Loucy (cell line): ENCODE measurements around the gene SERPINB1.

Source experiments
- H2AFZ ChIP-seq: fragments of 200-600 bp; sonication (generic); 2 replicates; pipeline ENCODE4 v1.6.0; 2016; ENCODE audit warnings: antibody characterized with exemption, mild to moderate bottlenecking, low read length, moderate library complexity
- H3F3A ChIP-seq: fragments of 200-600 bp; 2 replicates; pipeline ENCODE4 v1.6.0; 2016; ENCODE audit warnings: antibody characterized with exemption, low read depth, mild to moderate bottlenecking
- H3K27me3 ChIP-seq: fragments of 200-600 bp; sonication (generic); 2 replicates; pipeline ENCODE4 v1.6.1; 2014; ENCODE audit warnings: low read length, mild to moderate bottlenecking; ENCODE audit not compliant: insufficient read depth, poor library complexity, severe bottlenecking
- H3K36me3 ChIP-seq: fragments of 200-600 bp; sonication (generic); 2 replicates; pipeline ENCODE4 v1.6.1; 2016; ENCODE audit warnings: low read length; ENCODE audit not compliant: insufficient read depth
- H3K4me1 ChIP-seq: fragments of 200-600 bp; sonication (generic); 2 replicates; pipeline ENCODE4 v1.5.1; 2014; ENCODE audit warnings: low read length, mild to moderate bottlenecking; ENCODE audit not compliant: insufficient read depth, poor library complexity, severe bottlenecking
- H3K4me2 ChIP-seq: fragments of 200-600 bp; sonication (generic); 2 replicates; pipeline ENCODE4 v1.6.0; 2014; ENCODE audit warnings: antibody characterized with exemption, low read length, low read depth, mild to moderate bottlenecking; ENCODE audit not compliant: poor library complexity, severe bottlenecking
- H3K4me3 ChIP-seq: fragments of 200-600 bp; sonication (generic); 2 replicates; pipeline ENCODE4 v1.5.1; 2014; ENCODE audit warnings: low read length, mild to moderate bottlenecking, mixed read lengths; ENCODE audit not compliant: poor library complexity, severe bottlenecking
- H3K79me2 ChIP-seq: fragments of 200-600 bp; sonication (generic); 2 replicates; pipeline ENCODE4 v1.6.1; 2014; ENCODE audit warnings: low read length; ENCODE audit not compliant: insufficient read depth
- H3K9ac ChIP-seq: fragments of 200-600 bp; sonication (generic); 2 replicates; pipeline ENCODE4 v1.6.0; 2014; ENCODE audit warnings: mild to moderate bottlenecking, low read depth, low read length, moderate library complexity; ENCODE audit not compliant: poor library complexity, severe bottlenecking
- H3K9me2 ChIP-seq: fragments of 200-600 bp; sonication (generic); replicated peaks from 2 replicates; pipeline ENCODE4 v1.6.1; 2016; ENCODE audit warnings: low read depth, low read length, mixed read lengths
- H3K9me3 ChIP-seq: fragments of 200-600 bp; sonication (generic); 2 replicates; pipeline ENCODE4 v1.6.1; 2014; ENCODE audit warnings: mild to moderate bottlenecking, antibody characterized with exemption, low read length, low read depth; ENCODE audit not compliant: insufficient read depth
- H4K20me1 ChIP-seq: fragments of 200-600 bp; sonication (generic); 2 replicates; pipeline ENCODE4 v1.6.0; 2014; ENCODE audit warnings: antibody characterized with exemption, low read length, mild to moderate bottlenecking; ENCODE audit not compliant: insufficient read depth, poor library complexity, severe bottlenecking
- CTCF ChIP-seq: fragments of 200-600 bp; sonication (generic); conservative IDR thresholded peaks from 2 replicates; pipeline ENCODE4 v1.5.1; 2014; ENCODE audit warnings: mild to moderate bottlenecking, antibody characterized with exemption, low read length
- EZH2phosphoT487 ChIP-seq: fragments of 200-600 bp; IDR thresholded peaks from 2 replicates; pipeline ENCODE4 v1.6.1; 2018; ENCODE audit warnings: antibody characterized with exemption, mild to moderate bottlenecking, moderate library complexity, borderline replicate concordance

The SERPINB1 gene

GRCh38 chr6:2783188-2783963 is 58.3 kb downstream of the SERPINB1 start:
- Histone ChIP-seq H3K4me2 (peak overlapping the region; percentile 70), H3K9me3 (no peaks in the 10 kb centered on the region), H3K4me3 (peak overlapping the region; percentile 51), H3K27me3 (no peaks in the 10 kb centered on the region), H3K36me3 (peaks cover 76% of the 10 kb centered on the region; the same call in 1 of the 2 replicates), H4K20me1 (no peaks in the 10 kb centered on the region), H3F3A (no peaks in the 10 kb centered on the region), H3K9ac (peak overlapping the region; percentile 55), H3K4me1 (peaks cover 34% of the 10 kb centered on the region), H3K79me2 (peaks cover 84% of the 10 kb centered on the region), H3K9me2 (no peaks in the 10 kb centered on the region), H2AFZ (no peak overlapping the region)
- TF ChIP-seq EZH2phosphoT487 (no peak), CTCF (peak; percentile 50)

- Histone ChIP-seq H3K27me3 (no peaks in the 10 kb centered on the region), H3K4me3 (peak overlapping the region; percentile 27), H3K36me3 (peaks cover 79% of the 10 kb centered on the region; the same call in 1 of the 2 replicates), H3K9ac (peak overlapping the region; percentile 38), H3K9me2 (no peaks in the 10 kb centered on the region), H3K4me1 (peaks cover 34% of the 10 kb centered on the region), H3K9me3 (no peaks in the 10 kb centered on the region), H3K4me2 (peak overlapping the region; percentile 62), H3K79me2 (peaks cover 88% of the 10 kb centered on the region), H4K20me1 (no peaks in the 10 kb centered on the region), H2AFZ (no peak overlapping the region), H3F3A (no peaks in the 10 kb centered on the region)
- no peak for TF ChIP-seq CTCF
- no peak for TF ChIP-seq EZH2phosphoT487
Measured at GRCh38 chr6:2782825-2783187, 58.9 kb downstream of the SERPINB1 start.

- Histone ChIP-seq H2AFZ (no peak overlapping the region), H3K79me2 (peaks cover 88% of the 10 kb centered on the region), H3K9me2 (no peaks in the 10 kb centered on the region), H3F3A (no peaks in the 10 kb centered on the region), H3K9ac (peak overlapping the region; percentile 38), H4K20me1 (no peaks in the 10 kb centered on the region), H3K27me3 (no peaks in the 10 kb centered on the region), H3K4me1 (peaks cover 37% of the 10 kb centered on the region), H3K9me3 (no peaks in the 10 kb centered on the region), H3K4me2 (peak overlapping the region; percentile 62), H3K36me3 (peaks cover 79% of the 10 kb centered on the region; the same call in 1 of the 2 replicates), H3K4me3 (no peak overlapping the region)
- no peak for TF ChIP-seq CTCF
- TF ChIP-seq EZH2phosphoT487, result no peak
Measured at GRCh38 chr6:2782356-2782708, 59.3 kb downstream of the SERPINB1 start.
